GM19468 (cell line): ENCODE measurements around the gene N4BP2L2.

ENCODE experiments used
- ATAC-seq: cut with Tn5 transposase; IDR thresholded peaks from one replicate; pipeline ENCODE4 v1.9.1; 2021; ENCODE audit warnings: mild to moderate bottlenecking, moderate library complexity, moderate number of reproducible peaks; ENCODE audit not compliant: unreplicated experiment; ENCODE audit errors: extremely low read depth

The N4BP2L2 gene

GRCh38 chr13:32384702-32385101 is 153.9 kb downstream of the N4BP2L2 start:
- ATAC-seq = no peak

GRCh38 chr13:32383836-32384618 is 154.6 kb downstream of the N4BP2L2 start:
- no peak for ATAC-seq
